Measurements from ENCODE around the gene ZNF101.

The ZNF101 gene

DNA sequence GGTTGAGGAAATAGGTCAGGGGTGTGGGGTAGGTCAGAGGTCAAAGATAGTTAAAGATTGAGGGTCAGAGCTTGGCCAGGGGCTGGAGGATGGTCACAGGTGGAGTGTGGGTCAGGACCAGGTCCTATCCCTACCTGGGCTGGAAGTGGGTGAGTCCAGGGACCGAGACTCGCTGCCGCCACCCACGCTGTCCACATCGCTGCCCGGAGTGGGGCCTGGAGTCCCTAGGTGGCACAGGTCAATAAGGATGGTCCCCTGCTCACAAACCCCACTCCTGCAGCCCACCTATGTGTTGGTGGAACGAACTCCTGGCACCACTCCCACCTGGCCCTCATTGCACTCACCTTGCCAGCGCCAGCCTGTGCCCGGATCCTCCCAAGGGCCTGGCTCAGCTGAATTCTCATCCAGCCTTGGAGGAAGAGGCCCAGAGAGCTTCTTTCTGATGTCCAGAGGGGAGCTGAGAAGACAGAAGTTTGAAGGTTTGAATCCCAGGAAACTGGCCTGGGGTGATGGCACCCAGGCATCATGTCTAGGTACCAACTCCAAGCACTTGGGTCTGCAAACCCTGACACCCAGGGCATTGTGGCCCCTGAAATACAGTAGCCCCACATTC is 32.0 kb upstream of the ZNF101 start:
- Histone ChIP-seq H2AFZ (ENCODE audit: insufficient read depth, low read length, poor library complexity) (no peak overlapping the region), H3K23ac (ENCODE audit: low read length) (no peak overlapping the region), H3K27ac (ENCODE audit: low read depth, low read length) (no peak overlapping the region), H3K9me3 (ENCODE audit: insufficient read depth, low read depth, low read length) (no peaks in the 10 kb centered on the region), H3K9ac (ENCODE audit: low read length) (no peak overlapping the region), H2BK120ac (ENCODE audit: insufficient read depth, low read length, poor library complexity) (no peak overlapping the region), H3K4me1 (ENCODE audit: control insufficient read depth in 1 of 2, insufficient read depth in 2 of 2, low read length in 2 of 2) (no peaks in the 10 kb centered on the region), H3K4me3 (ENCODE audit: low read depth, low read length) (peak overlapping the region; percentile 46), H3K36me3 (ENCODE audit: control insufficient read depth in 1 of 2, insufficient read depth in 2 of 2, low read length in 2 of 2) (peaks cover 66 to 67% of the 10 kb centered on the region in 2 experiments), H3K4ac (ENCODE audit: low read depth, low read length) (no peak overlapping the region), H3K79me2 (ENCODE audit: control insufficient read depth, insufficient read depth, low read length, poor library complexity) (no peaks in the 10 kb centered on the region), H4K8ac (ENCODE audit: low read depth, low read length) (no peak overlapping the region), H3K27me3 (ENCODE audit: insufficient read depth, low read length) (no peaks in the 10 kb centered on the region), H4K91ac (ENCODE audit: low read depth, low read length) (no peak overlapping the region), H2BK12ac (ENCODE audit: low read length) (no peak overlapping the region), H3K4me2 (ENCODE audit: low read length) (no peak overlapping the region), H2BK5ac (ENCODE audit: low read depth, low read length, poor library complexity) (no peak overlapping the region), H3K14ac (ENCODE audit: low read length) (no peak overlapping the region), H3K79me1 (ENCODE audit: low read length) (no peaks in the 10 kb centered on the region), H2AK5ac (ENCODE audit: low read length) (no peak overlapping the region), H4K12ac (ENCODE audit: low read depth, low read length) (no peak overlapping the region), H3K18ac (ENCODE audit: low read length) (no peak overlapping the region)
- no CpG with 5 or more reads among the region's 9 CpGs for WGBS (ENCODE audit: extremely low coverage, insufficient coverage, insufficient read length)
- DNase-seq: no peak

DNA sequence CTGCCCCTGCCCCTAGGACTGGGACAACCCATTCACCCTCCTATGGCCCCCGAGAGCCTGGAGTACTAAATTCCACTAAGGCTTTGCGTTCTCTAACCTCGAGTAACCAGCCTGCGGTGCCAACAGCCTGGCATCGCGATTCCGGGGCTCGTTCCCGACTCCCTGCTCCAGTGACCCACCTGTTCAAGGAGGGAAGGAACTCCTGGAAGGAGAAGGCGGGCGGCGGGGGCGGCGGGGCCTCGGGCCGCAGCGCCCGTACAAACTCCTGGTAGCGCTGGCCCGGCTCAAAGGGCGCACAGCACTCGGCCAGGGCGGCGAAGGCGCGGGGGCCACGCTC is 31.5 kb upstream of the ZNF101 start:
- Histone ChIP-seq H2BK12ac (ENCODE audit: low read length) (no peak overlapping the region), H3K4me2 (ENCODE audit: low read length) (no peak overlapping the region), H3K9me3 (ENCODE audit: insufficient read depth, low read depth, low read length) (no peaks in the 10 kb centered on the region), H3K4ac (ENCODE audit: low read depth, low read length) (no peak overlapping the region), H3K18ac (ENCODE audit: low read length) (no peak overlapping the region), H3K79me2 (ENCODE audit: control insufficient read depth, insufficient read depth, low read length, poor library complexity) (no peaks in the 10 kb centered on the region), H2BK120ac (ENCODE audit: insufficient read depth, low read length, poor library complexity) (no peak overlapping the region), H3K14ac (ENCODE audit: low read length) (no peak overlapping the region), H3K79me1 (ENCODE audit: low read length) (no peaks in the 10 kb centered on the region), H3K4me3 (ENCODE audit: low read depth, low read length) (no peak overlapping the region), H2AFZ (ENCODE audit: insufficient read depth, low read length, poor library complexity) (no peak overlapping the region), H3K23ac (ENCODE audit: low read length) (no peak overlapping the region), H3K27ac (ENCODE audit: low read depth, low read length) (no peak overlapping the region), H3K9ac (ENCODE audit: low read length) (no peak overlapping the region), H4K91ac (ENCODE audit: low read depth, low read length) (no peak overlapping the region), H4K12ac (ENCODE audit: low read depth, low read length) (no peak overlapping the region), H4K8ac (ENCODE audit: low read depth, low read length) (no peak overlapping the region), H3K27me3 (ENCODE audit: insufficient read depth, low read length) (no peaks in the 10 kb centered on the region), H3K4me1 (ENCODE audit: control insufficient read depth in 1 of 2, insufficient read depth in 2 of 2, low read length in 2 of 2) (no peaks in the 10 kb centered on the region), H2BK5ac (ENCODE audit: low read depth, low read length, poor library complexity) (no peak overlapping the region), H2AK5ac (ENCODE audit: low read length) (no peak overlapping the region), H3K36me3 (ENCODE audit: control insufficient read depth in 1 of 2, insufficient read depth in 2 of 2, low read length in 2 of 2) (peaks cover 67 to 69% of the 10 kb centered on the region in 2 experiments)
- no CpG with 5 or more reads among the region's 27 CpGs for WGBS (ENCODE audit: extremely low coverage, insufficient coverage, insufficient read length)
- no peak for DNase-seq

DNA sequence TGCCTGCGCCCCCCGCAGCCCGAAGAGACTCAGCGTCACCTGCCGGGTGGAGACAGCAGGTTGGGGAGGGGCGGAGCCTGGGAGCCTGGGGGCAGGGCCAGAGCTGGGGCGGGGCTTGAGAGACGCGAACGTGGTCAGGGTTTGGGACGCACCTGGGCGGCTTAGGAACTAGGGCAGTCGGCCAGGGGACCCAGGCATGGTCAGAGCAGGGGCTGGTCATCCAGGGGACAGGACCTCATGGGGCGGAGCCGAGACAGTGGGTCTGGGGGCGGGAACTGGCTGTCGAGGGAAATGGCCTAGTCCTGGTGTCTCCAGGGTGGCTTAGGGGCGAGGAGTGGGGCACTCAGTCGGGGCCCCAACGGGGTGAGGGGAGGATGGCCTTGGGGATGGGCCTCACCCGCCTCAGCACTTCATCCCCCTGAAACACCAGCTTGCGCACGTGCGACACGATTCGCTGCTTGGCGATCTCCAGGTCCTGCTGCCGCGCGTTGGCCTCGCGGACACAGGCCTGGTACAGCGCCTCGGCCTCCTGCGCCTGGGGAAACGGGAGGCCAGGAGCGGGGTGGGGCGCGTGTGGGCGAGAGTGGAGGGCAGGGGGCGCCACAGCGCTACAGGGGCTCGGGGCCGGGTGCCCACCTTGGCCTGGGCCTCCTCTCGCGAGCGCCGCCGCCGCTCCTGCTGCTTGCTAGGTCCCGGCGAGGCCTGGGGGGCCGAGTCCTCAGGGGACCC is 31.0 kb upstream of the ZNF101 start:
- DNase-seq: no peak
- no CpG with 5 or more reads among the region's 53 CpGs for WGBS (ENCODE audit: extremely low coverage, insufficient coverage, insufficient read length)

DNA sequence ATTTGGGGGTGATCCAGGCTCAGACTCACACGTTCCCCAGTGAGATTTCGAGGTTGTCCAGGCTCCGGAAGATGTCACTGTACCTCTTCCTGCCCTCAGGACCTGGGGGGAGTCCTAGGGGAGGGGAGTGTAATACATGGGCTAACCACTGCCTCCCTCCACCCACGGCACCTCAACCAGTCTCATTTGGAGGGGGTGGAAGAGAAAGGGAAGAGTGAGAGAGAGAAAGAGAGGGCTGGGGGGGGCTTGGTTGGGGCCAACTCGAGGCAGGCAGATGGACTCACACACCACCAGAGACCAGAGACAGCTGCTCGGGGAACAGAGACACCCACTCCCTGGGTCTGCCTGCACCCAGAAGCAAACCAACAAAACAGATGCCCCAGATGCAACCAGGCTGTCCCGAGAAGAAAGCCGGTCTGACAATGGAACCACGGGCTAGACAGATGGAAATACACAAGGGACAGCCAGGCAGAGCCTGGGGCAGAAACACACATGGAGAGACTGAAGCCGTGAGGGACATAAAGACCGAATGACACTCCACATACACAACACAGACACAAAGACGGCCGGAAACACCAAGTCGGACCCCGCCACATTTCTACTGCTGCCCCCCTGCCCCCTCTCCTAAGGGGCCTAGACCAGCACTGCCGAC is 26.0 kb upstream of the ZNF101 start:
- peaks cover 11% of the 10 kb centered on the region for H3K79me1 ChIP-seq (ENCODE audit: low read length)
- H2BK120ac ChIP-seq (ENCODE audit: insufficient read depth, low read length, poor library complexity): peak overlapping the region; percentile 15
- no peak overlapping the region for H3K23ac ChIP-seq (ENCODE audit: low read length)
- peak overlapping the region; percentile 18 for H3K27ac ChIP-seq (ENCODE audit: low read depth, low read length)
- no peak overlapping the region for H2BK12ac ChIP-seq (ENCODE audit: low read length)
- no peaks in the 10 kb centered on the region for H3K9me3 ChIP-seq (ENCODE audit: insufficient read depth, low read depth, low read length)
- H3K9ac ChIP-seq (ENCODE audit: low read length): peak overlapping the region; percentile 83
- H2AK5ac ChIP-seq (ENCODE audit: low read length): peak overlapping the region; percentile 32
- peak overlapping the region; percentile 85 for H3K4me3 ChIP-seq (ENCODE audit: low read depth, low read length)
- H3K4ac ChIP-seq (ENCODE audit: low read depth, low read length): peak overlapping the region; percentile 49
- peak; percentile 20 to 24 for DNase-seq
- peak overlapping the region; percentile 24 for H2BK5ac ChIP-seq (ENCODE audit: low read depth, low read length, poor library complexity)
- WGBS (ENCODE audit: extremely low coverage, insufficient coverage, insufficient read length): no CpG with 5 or more reads among the region's 16 CpGs
- peaks cover 2% of the 10 kb centered on the region for H3K79me2 ChIP-seq (ENCODE audit: control insufficient read depth, insufficient read depth, low read length, poor library complexity)
- peak overlapping the region; percentile 20 for H4K12ac ChIP-seq (ENCODE audit: low read depth, low read length)
- H3K27me3 ChIP-seq (ENCODE audit: insufficient read depth, low read length): no peaks in the 10 kb centered on the region
- H2AFZ ChIP-seq (ENCODE audit: insufficient read depth, low read length, poor library complexity): peak overlapping the region; percentile 53
- H3K4me1 ChIP-seq (ENCODE audit: control insufficient read depth in 1 of 2, insufficient read depth in 2 of 2, low read length in 2 of 2): peaks cover 3 to 5% of the 10 kb centered on the region in 2 experiments
- H3K14ac ChIP-seq (ENCODE audit: low read length): peak overlapping the region; percentile 86
- H3K36me3 ChIP-seq (ENCODE audit: control insufficient read depth in 1 of 2, insufficient read depth in 2 of 2, low read length in 2 of 2): peaks cover 51 to 53% of the 10 kb centered on the region in 2 experiments
- peak overlapping the region; percentile 98 for H3K4me2 ChIP-seq (ENCODE audit: low read length)
- H4K8ac ChIP-seq (ENCODE audit: low read depth, low read length): peak overlapping the region; percentile 73
- peak overlapping the region; percentile 40 for H4K91ac ChIP-seq (ENCODE audit: low read depth, low read length)
- peak overlapping the region; percentile 18 for H3K18ac ChIP-seq (ENCODE audit: low read length)

More for the DNA sequence above, 31.0 kb upstream of the ZNF101 start:
- Histone ChIP-seq H3K18ac (ENCODE audit: low read length) (no peak overlapping the region), H3K79me1 (ENCODE audit: low read length) (peaks cover 2% of the 10 kb centered on the region), H3K14ac (ENCODE audit: low read length) (no peak overlapping the region), H3K4me3 (ENCODE audit: low read depth, low read length) (peak overlapping the region; percentile 6), H3K4me2 (ENCODE audit: low read length) (no peak overlapping the region), H3K23ac (ENCODE audit: low read length) (no peak overlapping the region), H2BK12ac (ENCODE audit: low read length) (no peak overlapping the region), H3K9me3 (ENCODE audit: insufficient read depth, low read depth, low read length) (no peaks in the 10 kb centered on the region), H4K12ac (ENCODE audit: low read depth, low read length) (no peak overlapping the region), H3K4ac (ENCODE audit: low read depth, low read length) (no peak overlapping the region), H4K8ac (ENCODE audit: low read depth, low read length) (no peak overlapping the region), H2AFZ (ENCODE audit: insufficient read depth, low read length, poor library complexity) (no peak overlapping the region), H3K9ac (ENCODE audit: low read length) (no peak overlapping the region), H3K79me2 (ENCODE audit: control insufficient read depth, insufficient read depth, low read length, poor library complexity) (no peaks in the 10 kb centered on the region), H2BK120ac (ENCODE audit: insufficient read depth, low read length, poor library complexity) (no peak overlapping the region), H3K4me1 (ENCODE audit: control insufficient read depth in 1 of 2, insufficient read depth in 2 of 2, low read length in 2 of 2) (peaks cover 3 to 4% of the 10 kb centered on the region in 2 experiments), H2BK5ac (ENCODE audit: low read depth, low read length, poor library complexity) (no peak overlapping the region), H3K36me3 (ENCODE audit: control insufficient read depth in 1 of 2, insufficient read depth in 2 of 2, low read length in 2 of 2) (peaks cover 63 to 67% of the 10 kb centered on the region in 2 experiments), H3K27me3 (ENCODE audit: insufficient read depth, low read length) (no peaks in the 10 kb centered on the region), H3K27ac (ENCODE audit: low read depth, low read length) (no peak overlapping the region), H2AK5ac (ENCODE audit: low read length) (no peak overlapping the region), H4K91ac (ENCODE audit: low read depth, low read length) (no peak overlapping the region)
